K562 treated with DMSO at 1 percent for 48 hours (cell line): ENCODE measurements around the gene PRAC2. TPM values are rescaled to one million over a fixed set of nuclear protein-coding genes. Genes with fewer than 3 reads are reported as not detected.

Experiments
- total RNA-seq: library from RNA; unstranded; fragments of 300-600 nt; gene quantifications from 2 replicates; pipeline ENCODE4 v1.2.3, GENCODE V29; 2022; ENCODE audit warnings: low replicate concordance; ENCODE audit errors: extremely low read depth

The PRAC2 gene
- not detected in 2 replicates for total RNA-seq

GRCh38 chr17:48722915-48723422 lies at the start of gene PRAC2:
PRAC2 (plus strand) TSS chr17:48723185; CDS start chr17:48724411, 1,226 bp downstream.

GRCh38 chr17:48722201-48722907 lies 631 bp upstream of the PRAC2 start, which contains the start of gene PRAC1:
PRAC1 (minus strand) TSS chr17:48722518; CDS start chr17:48722392, 126 bp downstream.

GRCh38 chr17:48728232-48729231 lies 5.5 kb downstream of the PRAC2 start, which contains the start of gene HOXB13:
HOXB13 (minus strand) TSS chr17:48728750; CDS start chr17:48728593, 157 bp downstream.

Other genes with a start within 250 kb of the PRAC2 start
- gene HOXB1, start 192.2 kb upstream of the PRAC2 start, total RNA-seq: not detected in 2 replicates
- gene HOXB2, start 178.1 kb upstream of the PRAC2 start, total RNA-seq: not detected in 2 replicates
- gene HOXB4, start 144.8 kb upstream of the PRAC2 start, total RNA-seq: not detected in 2 replicates
- gene HOXB3, start 132.9 kb upstream of the PRAC2 start, total RNA-seq: not detected in 2 replicates
- gene HOXB5, start 129.4 kb upstream of the PRAC2 start, total RNA-seq: not detected in 2 replicates
- not detected in 2 replicates for gene HOXB6, start 118.2 kb upstream of the PRAC2 start, total RNA-seq
- gene HOXB7, start 112.2 kb upstream of the PRAC2 start, total RNA-seq: not detected in 2 replicates
- not detected in 2 replicates for gene HOXB8, start 107.9 kb upstream of the PRAC2 start, total RNA-seq
- gene HOXB9, start 96.8 kb upstream of the PRAC2 start, total RNA-seq: not detected in 2 replicates
- gene PRAC1, start 667 bp upstream of the PRAC2 start, total RNA-seq: not detected in 2 replicates
- gene HOXB13, start 5.6 kb downstream of the PRAC2 start, total RNA-seq: not detected in 2 replicates
- gene TTLL6, start 94.0 kb downstream of the PRAC2 start, total RNA-seq: not detected in 2 replicates
- not detected in 2 replicates for gene CALCOCO2, start 107.8 kb downstream of the PRAC2 start, total RNA-seq
- not detected in 2 replicates for gene ATP5MC1, start 169.6 kb downstream of the PRAC2 start, total RNA-seq
- gene UBE2Z, start 185.2 kb downstream of the PRAC2 start, total RNA-seq: not detected in 2 replicates
- gene SNF8, start 221.7 kb downstream of the PRAC2 start, total RNA-seq: not detected in 2 replicates
- gene GIP, start 245.4 kb downstream of the PRAC2 start, total RNA-seq: not detected in 2 replicates